NCI-H2171 (cell line): ENCODE data around the gene ISLR2.

Experiments used
- DNase-seq: peaks from one replicate; lab custom pipeline; 2025; lab: John Stamatoyannopoulos, UW

ISLR2 gene

DNA sequence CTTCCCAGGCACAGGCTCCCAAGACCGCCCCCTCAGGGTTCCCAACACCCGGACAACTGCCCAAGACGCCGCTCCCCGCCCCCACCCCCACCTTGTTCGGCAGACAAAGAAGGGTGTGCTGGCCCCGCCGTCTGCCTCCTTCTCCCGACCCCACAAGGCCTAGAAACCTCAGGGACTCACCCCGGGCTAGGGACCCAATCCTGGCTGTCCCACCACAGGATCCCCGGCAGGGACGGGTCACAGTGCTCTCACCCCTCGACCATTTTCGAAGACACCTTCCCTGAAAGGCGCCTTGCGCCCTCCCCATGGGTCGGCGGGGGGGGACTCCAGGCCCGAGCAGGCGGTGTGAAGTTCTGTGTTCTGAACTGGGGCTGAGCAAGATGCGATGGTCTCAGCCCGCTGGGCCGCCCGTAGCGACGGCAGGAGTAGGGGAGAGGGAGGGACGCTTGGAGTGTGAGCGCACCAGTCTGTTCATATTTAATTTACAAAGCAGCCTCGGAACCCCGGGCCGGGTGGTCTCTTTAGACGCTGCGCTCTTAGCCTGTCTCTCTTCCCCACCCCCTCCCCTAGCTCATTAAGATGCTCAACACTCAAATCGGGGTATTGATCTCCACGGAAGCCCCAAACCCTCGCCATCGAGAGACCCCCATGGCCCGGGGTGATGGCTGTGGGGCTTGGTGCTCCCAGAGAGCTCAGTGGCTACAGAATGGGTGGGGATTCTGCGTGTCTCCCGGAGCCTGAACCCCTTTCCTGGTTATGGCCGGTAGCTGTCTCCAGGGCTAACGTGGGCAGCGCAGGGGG is 1.4 kb upstream of the ISLR2 start:
- no peak for DNase-seq

DNA sequence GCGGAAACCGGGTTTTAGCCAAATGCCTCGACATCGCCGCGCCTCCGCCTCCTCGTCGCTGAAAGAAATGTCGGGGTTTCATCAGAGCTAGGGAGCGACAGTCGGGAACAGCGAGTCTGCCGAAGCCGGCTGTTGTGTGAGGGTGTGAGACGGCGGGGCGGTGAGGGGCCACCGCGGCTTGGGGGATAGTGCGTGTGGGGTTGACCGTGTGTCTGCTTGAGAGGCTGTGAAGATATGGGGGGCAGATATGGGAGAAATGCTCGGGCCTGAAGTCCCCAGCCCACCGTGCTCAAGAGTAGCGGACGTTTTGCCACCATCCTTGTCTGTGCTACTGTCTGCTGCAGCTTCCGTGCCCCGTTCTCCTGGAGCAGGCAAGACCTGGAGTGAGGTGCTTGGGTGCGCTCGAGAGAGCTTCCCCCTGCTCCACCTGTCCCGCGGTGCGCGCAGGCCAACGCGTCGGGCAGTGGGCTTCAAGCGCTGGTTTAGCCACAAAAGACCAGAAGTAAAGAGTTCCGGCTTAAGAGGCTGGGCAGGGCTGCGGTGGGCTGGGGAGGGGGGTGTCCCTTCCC is 716 bp upstream of the ISLR2 start:
- DNase-seq: no peak

DNA sequence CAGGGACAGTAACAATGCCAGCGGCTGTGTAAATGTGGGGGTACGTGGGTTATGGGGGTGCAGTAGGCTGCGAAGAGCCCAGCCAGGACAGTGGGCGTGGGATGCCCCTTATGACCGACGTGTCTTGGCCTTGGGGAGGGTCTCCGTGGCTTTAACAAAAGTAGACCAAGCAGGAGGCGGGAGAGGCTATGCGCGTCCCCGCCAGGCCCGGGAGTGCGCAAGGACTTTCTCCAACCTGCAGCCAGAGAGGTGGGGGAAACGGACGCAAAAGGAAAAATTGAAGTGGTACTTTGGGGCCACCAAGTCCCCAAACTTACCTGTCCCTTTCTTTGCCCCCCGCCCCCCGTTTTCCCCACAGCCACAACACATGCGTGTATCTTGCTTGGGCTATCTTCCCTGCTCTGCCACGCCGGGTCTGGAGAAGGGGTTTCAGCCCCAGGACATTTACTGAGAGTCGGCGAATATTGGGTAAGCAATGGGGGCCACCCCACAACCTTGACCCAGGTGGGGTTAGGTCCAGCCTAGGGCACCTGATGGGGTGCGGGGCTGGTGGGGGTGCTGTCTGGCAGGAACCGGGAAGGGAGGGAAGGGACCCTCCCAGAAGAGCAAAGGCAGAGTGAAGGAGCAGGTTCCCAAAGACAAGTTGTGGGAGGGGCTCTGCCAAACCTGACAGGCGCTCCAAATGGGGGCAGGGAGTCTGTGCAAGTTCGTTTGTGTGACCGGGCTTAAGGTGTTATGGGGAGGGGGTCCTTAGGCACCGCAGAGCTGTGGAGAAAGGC is 652 bp downstream of the ISLR2 start:
- no peak for DNase-seq

DNA sequence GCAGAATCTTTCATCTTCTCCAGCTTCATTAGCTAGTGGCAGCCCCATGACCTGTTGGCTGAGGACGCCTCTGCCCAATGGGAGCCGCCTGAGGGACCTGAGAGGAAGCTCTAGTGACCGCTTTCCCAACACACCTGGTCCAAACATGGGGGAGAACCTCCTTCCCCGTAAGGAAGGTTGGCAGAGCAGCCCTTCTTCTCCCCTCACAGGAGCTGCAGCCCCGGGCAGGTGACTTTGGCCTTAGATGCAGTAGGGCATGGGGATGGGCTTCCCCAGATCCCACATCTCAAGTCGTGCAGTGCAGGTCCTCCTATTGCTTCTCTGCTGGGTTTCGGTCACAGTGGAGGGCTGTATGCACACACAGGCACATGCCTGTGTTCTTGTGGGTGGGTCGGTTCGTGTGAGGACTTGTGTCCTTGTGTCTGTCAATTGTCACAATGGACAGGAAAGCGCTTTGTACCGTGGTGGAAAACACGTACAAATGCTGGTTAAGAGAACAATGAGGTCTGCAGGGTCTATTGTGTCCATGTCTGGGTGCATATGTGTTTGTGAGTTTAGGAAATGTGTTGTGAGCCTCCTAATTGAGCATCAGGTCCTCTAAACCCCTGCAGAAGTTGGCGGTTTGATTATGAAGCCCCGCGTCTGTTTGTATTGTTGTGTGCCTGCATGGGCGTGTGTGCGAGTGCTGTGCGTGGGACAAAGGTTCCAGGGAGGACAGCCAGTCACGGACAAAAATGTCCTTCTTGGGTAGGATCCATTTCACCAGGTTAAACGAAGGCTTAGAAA is 1.4 kb downstream of the ISLR2 start:
- DNase-seq: no peak

DNA sequence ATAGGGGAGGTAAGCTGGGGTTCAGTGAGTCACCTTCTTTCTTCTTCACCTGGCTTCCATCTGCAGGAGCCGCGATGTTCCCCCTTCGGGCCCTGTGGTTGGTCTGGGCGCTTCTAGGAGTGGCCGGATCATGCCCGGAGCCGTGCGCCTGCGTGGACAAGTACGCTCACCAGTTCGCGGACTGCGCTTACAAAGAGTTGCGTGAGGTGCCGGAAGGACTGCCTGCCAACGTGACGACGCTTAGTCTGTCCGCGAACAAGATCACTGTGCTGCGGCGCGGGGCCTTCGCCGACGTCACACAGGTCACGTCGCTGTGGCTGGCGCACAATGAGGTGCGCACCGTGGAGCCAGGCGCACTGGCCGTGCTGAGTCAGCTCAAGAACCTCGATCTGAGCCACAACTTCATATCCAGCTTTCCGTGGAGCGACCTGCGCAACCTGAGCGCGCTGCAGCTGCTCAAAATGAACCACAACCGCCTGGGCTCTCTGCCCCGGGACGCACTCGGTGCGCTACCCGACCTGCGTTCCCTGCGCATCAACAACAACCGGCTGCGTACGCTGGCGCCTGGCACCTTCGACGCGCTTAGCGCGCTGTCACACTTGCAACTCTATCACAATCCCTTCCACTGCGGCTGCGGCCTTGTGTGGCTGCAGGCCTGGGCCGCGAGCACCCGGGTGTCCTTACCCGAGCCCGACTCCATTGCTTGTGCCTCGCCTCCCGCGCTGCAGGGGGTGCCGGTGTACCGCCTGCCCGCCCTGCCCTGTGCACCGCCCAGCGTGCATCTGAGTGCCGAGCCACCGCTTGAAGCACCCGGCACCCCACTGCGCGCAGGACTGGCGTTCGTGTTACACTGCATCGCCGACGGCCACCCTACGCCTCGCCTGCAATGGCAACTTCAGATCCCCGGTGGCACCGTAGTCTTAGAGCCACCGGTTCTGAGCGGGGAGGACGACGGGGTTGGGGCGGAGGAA is 2.6 kb downstream of the ISLR2 start:
- DNase-seq: no peak

DNA sequence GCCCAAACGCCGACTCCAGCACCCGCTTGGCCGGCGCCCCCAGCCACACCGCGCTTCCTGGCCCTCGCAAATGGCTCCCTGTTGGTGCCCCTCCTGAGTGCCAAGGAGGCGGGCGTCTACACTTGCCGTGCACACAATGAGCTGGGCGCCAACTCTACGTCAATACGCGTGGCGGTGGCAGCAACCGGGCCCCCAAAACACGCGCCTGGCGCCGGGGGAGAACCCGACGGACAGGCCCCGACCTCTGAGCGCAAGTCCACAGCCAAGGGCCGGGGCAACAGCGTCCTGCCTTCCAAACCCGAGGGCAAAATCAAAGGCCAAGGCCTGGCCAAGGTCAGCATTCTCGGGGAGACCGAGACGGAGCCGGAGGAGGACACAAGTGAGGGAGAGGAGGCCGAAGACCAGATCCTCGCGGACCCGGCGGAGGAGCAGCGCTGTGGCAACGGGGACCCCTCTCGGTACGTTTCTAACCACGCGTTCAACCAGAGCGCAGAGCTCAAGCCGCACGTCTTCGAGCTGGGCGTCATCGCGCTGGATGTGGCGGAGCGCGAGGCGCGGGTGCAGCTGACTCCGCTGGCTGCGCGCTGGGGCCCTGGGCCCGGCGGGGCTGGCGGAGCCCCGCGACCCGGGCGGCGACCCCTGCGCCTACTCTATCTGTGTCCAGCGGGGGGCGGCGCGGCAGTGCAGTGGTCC is 3.5 kb downstream of the ISLR2 start:
- DNase-seq: no peak

DNA sequence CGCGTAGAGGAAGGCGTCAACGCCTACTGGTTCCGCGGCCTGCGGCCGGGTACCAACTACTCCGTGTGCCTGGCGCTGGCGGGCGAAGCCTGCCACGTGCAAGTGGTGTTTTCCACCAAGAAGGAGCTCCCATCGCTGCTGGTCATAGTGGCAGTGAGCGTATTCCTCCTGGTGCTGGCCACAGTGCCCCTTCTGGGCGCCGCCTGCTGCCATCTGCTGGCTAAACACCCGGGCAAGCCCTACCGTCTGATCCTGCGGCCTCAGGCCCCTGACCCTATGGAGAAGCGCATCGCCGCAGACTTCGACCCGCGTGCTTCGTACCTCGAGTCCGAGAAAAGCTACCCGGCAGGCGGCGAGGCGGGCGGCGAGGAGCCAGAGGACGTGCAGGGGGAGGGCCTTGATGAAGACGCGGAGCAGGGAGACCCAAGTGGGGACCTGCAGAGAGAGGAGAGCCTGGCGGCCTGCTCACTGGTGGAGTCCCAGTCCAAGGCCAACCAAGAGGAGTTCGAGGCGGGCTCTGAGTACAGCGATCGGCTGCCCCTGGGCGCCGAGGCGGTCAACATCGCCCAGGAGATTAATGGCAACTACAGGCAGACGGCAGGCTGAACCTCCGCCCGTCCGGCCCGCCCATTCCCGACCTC is 4.1 kb downstream of the ISLR2 start:
- no peak for DNase-seq

DNA sequence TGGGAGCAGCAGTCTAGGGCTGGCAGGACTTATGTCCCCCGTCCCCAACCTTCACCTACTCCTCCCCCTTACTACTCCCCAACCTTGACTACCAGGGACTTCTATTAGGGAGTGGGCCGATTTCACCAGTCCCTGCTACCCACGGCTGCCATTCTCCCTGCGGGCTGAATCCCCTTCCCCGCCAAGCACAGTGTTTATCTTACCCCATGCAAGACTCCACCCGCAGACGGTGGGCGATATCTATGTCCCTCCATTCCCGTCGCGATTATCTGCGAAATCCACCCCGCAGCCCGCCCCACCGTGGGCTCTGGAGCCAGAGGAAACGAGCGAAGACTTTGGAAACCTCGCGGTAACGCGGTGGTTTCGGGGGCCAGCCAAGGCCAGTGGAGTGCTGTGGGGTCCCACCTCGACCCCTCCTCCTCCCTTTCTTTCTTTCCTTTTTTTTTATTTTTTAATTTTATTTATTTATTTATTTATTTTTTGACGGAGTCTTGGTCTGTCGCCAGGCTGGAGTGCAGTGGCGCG is 4.7 kb downstream of the ISLR2 start:
- DNase-seq: no peak

DNA sequence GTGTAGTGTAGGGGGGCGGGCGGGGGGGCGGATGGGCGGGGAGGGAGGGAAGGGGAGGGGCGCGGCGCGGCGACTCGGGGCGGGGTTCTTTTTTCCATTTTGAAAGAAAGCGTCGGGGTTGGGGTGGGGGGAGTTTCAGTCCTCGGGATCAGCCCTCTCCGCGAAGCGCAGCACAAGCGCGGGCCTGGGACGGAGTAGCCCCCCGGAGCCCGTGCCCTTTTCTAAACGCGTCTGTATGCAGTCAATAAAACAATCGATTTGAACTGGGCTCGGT is 6.1 kb downstream of the ISLR2 start:
- DNase-seq: no peak

DNA sequence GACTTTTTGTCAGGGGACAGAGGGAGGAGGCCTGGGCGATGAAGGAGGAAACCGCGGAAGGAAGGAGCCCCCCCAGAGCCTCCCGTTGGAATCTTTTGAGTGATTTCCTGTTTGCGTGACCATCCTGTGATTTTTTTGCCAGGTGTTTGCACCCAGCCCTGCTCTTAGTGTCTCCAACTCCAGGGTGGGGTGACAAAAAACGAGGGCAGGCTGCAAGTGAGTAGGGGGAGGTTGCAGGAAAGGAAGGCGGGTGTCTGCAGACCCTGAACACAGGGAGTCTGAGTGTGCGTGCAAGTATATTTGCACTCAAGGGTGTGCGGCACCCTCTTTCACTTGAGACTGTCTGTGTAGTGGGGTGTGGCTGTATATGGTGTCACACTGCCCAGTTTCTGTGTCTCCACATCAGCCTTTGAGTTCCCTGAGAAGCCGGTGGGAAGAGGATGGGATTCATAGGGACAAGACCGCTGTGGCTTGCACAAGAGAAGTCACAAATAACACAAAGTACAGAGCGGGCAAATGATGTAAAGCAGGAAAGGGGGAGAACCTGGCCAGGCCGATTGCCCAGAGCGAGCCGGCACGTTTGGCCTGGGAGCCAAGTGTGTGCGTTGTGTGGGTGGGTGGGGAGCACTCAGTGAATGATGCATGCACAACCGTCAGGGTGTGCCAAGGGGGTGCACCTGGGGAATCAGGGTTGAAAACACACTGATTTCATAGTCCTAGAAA is 6.6 kb downstream of the ISLR2 start:
- DNase-seq: no peak

DNA sequence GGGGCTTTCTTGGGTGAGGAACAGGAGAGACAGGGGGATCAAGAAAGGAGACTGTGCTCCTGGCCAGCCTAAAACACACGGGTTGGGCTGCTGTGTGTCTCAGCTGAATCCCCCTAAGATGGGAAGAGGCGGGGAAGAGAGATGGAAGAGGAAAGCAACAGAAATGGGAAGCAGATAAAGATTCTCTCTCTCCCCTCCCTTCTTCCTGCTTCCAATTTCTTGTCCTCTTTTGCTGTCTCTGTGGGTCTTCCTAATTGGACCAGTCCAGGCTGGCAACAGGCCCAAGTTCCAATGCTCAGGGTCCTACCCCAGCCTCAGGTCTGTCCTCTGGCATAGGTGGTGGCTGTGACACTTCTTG is 7.1 kb downstream of the ISLR2 start:
- no peak for DNase-seq

DNA sequence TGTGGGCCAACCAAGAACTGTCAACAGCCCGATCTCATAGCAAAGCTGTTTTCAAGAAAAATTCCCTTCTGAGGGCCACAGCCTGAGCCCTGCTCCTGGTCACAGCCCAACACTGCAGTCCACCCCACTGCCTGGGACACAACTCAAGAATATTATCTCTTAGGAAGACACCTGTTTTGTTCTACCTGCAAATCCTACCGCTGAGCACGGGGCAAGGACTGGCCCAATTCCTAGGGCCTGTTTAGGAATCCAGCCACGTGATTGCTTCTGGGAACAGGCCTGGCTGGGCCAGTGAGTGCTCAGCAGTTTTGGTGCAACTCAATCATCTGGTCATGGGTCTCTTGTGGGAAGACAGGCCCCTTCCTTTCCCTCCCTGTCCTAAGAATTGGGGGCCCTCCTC is 8.3 kb downstream of the ISLR2 start:
- no peak for DNase-seq

DNA sequence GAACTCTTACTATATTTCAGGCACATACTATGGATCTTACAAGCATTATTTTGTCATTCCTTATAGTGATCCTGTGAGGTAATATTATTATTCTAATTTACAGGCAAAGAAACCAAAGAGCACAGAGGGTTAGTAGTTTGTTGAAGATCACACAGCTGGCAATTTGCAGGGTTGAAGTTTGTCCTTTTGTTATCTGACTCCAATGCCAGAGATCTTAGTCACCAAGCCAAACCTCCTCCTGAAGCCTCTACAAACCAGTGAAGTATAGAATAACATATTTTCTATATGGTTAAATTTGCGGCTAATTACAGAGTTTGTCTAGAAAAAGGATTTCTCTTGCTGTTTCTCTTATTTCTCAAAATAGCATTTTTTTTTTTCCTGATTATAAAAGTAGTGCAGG is 11.2 kb downstream of the ISLR2 start:
- DNase-seq: no peak

DNA sequence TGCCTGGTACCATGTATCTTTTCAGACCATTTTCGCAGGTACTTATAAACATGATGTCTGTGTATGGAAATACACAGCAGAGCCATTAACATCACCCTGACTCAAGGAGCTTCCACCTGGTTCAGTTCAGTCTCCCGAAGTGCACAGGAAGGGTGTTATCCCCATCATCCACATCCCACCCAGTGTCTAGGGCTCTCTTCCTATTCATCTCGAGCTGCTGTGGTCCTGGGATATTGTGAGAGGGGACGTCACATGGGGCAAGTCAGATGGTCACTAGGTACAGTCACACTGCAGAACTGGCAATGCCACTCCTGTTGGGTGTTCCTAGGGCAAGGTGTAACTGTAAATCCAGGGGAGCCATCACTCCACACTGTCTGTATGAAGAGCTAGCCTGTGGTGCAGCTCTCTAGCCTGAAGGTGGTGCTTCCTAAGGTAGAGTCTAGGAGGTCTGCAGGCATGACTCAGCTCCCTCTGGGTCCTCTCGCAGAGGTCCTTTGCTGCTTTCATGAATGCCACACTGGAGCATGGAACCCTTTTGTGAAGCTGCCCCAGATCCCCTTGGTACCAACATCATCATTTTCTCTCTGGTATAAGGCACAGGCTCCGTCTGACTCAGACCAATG is 13.9 kb downstream of the ISLR2 start:
- DNase-seq: no peak

DNA sequence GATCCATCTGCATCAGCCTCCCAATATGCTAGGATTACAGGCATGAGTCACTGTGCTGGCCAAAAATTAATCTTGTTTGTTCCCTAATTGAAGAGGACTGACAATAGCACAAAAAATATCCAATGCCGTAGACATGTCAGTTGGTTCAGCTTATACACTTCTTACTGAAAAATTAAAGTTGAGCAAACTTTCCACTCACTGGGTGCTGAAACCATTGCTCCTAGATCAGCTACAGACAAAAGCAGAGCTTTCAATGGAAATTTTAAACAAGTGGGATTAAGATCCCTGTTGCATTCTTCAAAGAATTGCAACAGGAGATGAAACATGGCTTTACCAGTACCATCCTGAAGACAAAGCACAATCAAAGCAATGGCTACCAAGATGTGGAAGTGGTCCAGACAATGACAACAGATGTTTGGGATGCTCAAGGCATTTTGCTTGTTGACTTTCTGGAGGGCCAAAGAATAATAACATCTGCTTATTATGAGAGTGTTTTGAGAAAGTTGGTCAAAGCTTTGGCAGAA is 16.0 kb downstream of the ISLR2 start:
- no peak for DNase-seq

DNA sequence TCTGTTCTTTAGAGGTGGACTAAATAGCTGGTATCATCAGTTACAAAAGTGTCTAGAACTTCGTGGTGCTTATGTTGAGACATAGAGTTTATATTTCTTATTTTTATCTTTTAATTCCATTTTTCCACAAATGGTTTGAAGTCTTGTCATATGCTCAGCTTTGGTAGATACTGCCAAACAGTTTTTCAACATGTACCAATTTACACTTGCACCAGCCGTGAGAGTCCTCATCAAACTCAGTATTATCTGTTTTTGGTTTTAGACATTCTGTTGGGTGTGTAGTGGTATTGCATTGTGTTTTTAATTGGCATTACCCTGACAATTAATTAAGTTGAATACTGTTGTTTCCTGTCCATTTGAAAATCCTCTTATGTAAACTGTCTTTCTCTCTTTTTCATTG is 16.7 kb downstream of the ISLR2 start:
- DNase-seq: no peak

DNA sequence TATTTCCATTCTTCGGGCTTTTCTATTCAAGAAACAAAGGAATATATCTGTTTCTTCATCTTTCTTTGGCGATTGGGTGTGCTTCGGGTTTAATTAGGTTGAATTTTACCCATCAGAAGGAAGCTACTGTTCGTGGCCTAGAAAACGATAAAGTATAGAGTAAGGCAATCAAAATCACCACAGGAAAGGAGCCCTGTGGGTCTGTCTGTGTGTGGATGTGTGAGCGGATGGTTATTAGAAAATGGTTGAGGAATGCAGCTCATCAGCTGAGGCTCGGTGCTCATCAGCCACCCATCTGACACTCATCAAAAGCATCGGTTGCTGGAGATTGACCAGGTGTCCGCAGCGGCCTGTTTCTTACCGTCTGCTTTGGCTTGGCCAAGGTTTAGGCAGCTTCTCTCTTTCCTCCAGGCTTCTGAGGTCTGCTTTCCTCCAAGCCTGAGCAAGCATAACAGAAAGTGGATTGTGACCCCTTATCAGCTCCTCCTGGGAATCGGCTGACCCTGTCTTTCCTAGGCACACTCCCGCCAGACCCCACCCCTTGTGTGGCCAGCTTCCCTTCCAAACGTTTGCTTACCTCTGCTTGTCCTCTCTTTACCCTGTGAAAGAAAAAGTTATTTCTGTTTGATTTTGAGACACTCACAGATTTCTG is 25.5 kb downstream of the ISLR2 start:
- DNase-seq: no peak

DNA sequence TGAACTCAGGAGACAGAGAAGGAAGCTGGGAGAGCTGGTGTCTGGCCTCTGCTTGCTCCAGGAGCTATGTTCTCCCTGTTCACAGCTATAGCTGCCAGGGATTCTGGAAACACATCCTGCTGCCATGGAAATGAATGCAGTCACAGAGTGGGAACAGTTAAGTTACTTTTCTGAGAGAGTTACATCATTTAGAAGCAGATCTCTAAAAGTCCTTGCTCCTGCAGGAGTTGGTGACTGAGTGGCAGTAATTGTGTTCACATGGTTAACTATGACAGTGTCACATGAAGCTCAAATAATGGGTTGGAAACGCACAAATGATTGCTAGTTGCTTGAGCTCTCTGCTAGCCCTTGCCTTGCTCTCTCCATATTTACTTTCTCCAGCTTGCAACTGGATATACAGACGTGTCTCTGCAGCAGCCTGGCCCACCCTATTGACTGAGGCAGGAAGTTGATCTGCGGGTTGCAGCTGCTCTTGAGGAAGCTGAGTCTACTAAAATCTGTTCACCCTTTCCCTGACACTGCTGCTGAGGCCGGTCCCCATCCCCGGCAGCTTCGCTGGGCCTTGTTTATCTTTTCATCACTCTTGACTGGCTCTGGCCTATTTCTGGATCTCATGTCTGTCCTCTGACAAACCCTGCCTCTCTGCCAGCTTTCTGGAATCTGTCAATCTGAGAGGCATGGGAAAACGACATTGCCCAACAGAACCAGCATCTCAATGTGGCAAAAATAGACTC is 26.5 kb downstream of the ISLR2 start:
- peak; percentile 55 for DNase-seq
